GM19395 (cell line): ENCODE data around the gene PIAS1.
"Not testable (repeated sequence)": the region's sequence is repeated elsewhere in the genome, so short reads cannot be mapped to it uniquely, and the experiment has no call there.

Source experiments
- ATAC-seq: cut with Tn5 transposase; IDR thresholded peaks from one replicate; pipeline ENCODE4 v1.9.1; 2021; ENCODE audit warnings: mild to moderate bottlenecking, moderate library complexity; ENCODE audit not compliant: unreplicated experiment

Gene PIAS1

GRCh38 chr15:68053701-68054627, at the start of gene PIAS1:
PIAS1 (plus strand) TSS chr15:68054315; CDS start chr15:68054327, 12 bp downstream.
- ATAC-seq: peak; percentile 77

- not testable (repeated sequence) for ATAC-seq
Observed at GRCh38 chr15:68007642-68008041, 46.5 kb upstream of the PIAS1 start.

- no peak for ATAC-seq
Observed at GRCh38 chr15:68010361-68011153, 43.6 kb upstream of the PIAS1 start.

- ATAC-seq: no peak
Observed at GRCh38 chr15:68012911-68013310, 41.2 kb upstream of the PIAS1 start.

- no peak for ATAC-seq
Observed at GRCh38 chr15:68014219-68014618, 39.9 kb upstream of the PIAS1 start.

GRCh38 chr15:68015244-68015643, 38.9 kb upstream of the PIAS1 start:
- no peak for ATAC-seq

- ATAC-seq: no peak
Observed at GRCh38 chr15:68017201-68017600, 36.9 kb upstream of the PIAS1 start.

- no peak for ATAC-seq
Observed at GRCh38 chr15:68018797-68019444, 35.2 kb upstream of the PIAS1 start.

GRCh38 chr15:68019814-68020525, 34.1 kb upstream of the PIAS1 start:
- ATAC-seq: no peak

GRCh38 chr15:68020685-68021084, 33.4 kb upstream of the PIAS1 start:
- ATAC-seq: no peak

- no peak for ATAC-seq
Observed at GRCh38 chr15:68022061-68022460, 32.1 kb upstream of the PIAS1 start.

GRCh38 chr15:68023307-68024101, 30.6 kb upstream of the PIAS1 start:
- ATAC-seq: no peak

GRCh38 chr15:68025835-68026424, 28.2 kb upstream of the PIAS1 start:
- no peak for ATAC-seq

- ATAC-seq: no peak
Observed at GRCh38 chr15:68027388-68027787, 26.7 kb upstream of the PIAS1 start.

GRCh38 chr15:68028137-68028887, 25.8 kb upstream of the PIAS1 start:
- ATAC-seq: no peak

- ATAC-seq: no peak
Observed at GRCh38 chr15:68028888-68029207, 25.3 kb upstream of the PIAS1 start.

GRCh38 chr15:68029959-68030358, 24.2 kb upstream of the PIAS1 start:
- no peak for ATAC-seq

- ATAC-seq: no peak
Observed at GRCh38 chr15:68031404-68031803, 22.7 kb upstream of the PIAS1 start.

- ATAC-seq: no peak
Observed at GRCh38 chr15:68032672-68033071, 21.4 kb upstream of the PIAS1 start.
